Naive B cell (primary cell): ENCODE data around the gene MLF1. TPM values are rescaled to one million over a fixed set of nuclear protein-coding genes. Genes with fewer than 3 reads are reported as not detected.
"Not testable (repeated sequence)": the region's sequence is repeated elsewhere in the genome, so short reads cannot be mapped to it uniquely, and the experiment has no call there.

ENCODE experiments used
- ATAC-seq, 2 donors: fragments of 150-1000 bp; cut with Tn5 transposase; 2 replicates each; pipeline ENCODE4 v1.10.0; 2021; ENCODE audit warnings: low read depth in 2 of 2, mild to moderate bottlenecking in 2 of 2, moderate library complexity in 2 of 2
- DNase-seq: peaks from one replicate; pipeline ENCODE4 v3.0.0; 2022
- H3K27ac Mint-ChIP-seq, 6 donors: one replicate each; pipeline ENCODE4 v1.8.0; 2020 to 2022; ENCODE audit warnings: mild to moderate bottlenecking in 6 of 6, mixed read lengths in 6 of 6, moderate library complexity in 5 of 6, inconsistent platforms in 2 of 6
- H3K27me3 Mint-ChIP-seq, 3 donors: one replicate each; pipeline ENCODE4 v1.8.0; 2021 to 2022; ENCODE audit warnings: mixed read lengths in 3 of 3, mild to moderate bottlenecking in 1 of 3
- H3K36me3 Mint-ChIP-seq, 2 donors: one replicate each; pipeline ENCODE4 v1.8.0; 2020 to 2022; ENCODE audit warnings: mixed read lengths in 2 of 2, inconsistent platforms in 1 of 2, mild to moderate bottlenecking in 1 of 2
- H3K4me1 Mint-ChIP-seq, 3 donors: one replicate each; pipeline ENCODE4 v1.8.0; 2020 to 2022; ENCODE audit warnings: mixed read lengths in 3 of 3, inconsistent platforms in 1 of 3, mild to moderate bottlenecking in 1 of 3, moderate library complexity in 1 of 3
- H3K4me3 Mint-ChIP-seq, 8 donors: one replicate each; pipeline ENCODE4 v1.8.0; 2020 to 2022; ENCODE audit warnings: mild to moderate bottlenecking in 8 of 8, mixed read lengths in 8 of 8, moderate library complexity in 8 of 8, inconsistent platforms in 2 of 8
- H3K9me3 Mint-ChIP-seq, 7 donors: one replicate each; pipeline ENCODE4 v1.8.0; 2020 to 2022; ENCODE audit warnings: mixed read lengths in 7 of 7, mild to moderate bottlenecking in 5 of 7, inconsistent platforms in 2 of 7, moderate library complexity in 1 of 7
- polyA plus RNA-seq, 6 donors: library from polyadenylated mRNA; unstranded; fragments of 300-500 nt; fragmentation: Illumina TruSeq; gene quantifications; one replicate each; pipeline ENCODE4 v1.2.3, GENCODE V29; 2021; ENCODE audit warnings: low read depth in 6 of 6

The MLF1 gene, protein sequence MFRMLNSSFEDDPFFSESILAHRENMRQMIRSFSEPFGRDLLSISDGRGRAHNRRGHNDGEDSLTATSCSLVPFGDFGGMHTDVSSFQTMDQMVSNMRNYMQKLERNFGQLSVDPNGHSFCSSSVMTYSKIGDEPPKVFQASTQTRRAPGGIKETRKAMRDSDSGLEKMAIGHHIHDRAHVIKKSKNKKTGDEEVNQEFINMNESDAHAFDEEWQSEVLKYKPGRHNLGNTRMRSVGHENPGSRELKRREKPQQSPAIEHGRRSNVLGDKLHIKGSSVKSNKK
- polyA plus RNA-seq: 1 to 10 TPM in 1 of 6 donors, under 1 TPM in 3, not detected in 2; 0.35 to 1.4 (median 0.59) TPM

DNA sequence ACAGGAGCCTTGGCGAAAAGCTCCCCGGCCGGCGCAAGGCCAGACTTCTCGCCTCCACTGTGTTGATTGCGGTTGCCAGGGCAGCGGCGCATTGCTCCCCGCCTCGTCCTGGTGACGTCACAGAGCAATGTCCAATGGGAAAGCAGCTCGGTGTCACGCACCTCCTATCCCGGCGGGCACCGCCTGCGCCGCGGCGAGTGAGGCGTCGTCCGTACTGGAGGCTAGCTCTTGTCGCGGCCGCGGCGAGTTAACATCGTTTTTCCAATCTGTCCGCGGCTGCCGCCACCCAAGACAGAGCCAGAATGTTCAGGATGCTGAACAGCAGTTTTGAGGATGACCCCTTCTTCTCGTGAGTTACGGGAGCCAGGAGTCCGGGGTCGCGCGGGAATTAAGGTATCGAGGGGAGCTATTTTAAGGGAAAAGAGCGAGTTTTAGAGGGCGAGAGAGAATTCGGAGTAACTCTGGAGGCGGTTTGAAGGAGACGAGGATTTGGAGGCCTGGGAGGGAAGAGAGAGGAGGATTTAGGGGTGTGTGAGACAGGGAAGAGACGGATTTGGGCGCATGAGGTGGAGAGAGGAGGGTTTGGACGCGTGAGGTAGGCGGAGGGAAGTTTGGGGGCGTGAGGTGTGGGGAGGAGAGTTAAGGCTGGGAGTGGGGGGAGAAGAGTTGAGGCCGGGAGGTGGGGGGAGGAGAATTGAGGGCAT, at the start of gene MLF1:
Gene MLF1, plus strand, starts transcription at position 196 of the 704 bp plus-strand sequence. Its CDS starts 107 bp downstream, at position 303.
- Mint-ChIP-seq H3K27ac (peak within 1 kb of the TSS; percentile 71 to 95 (median 87)), H3K4me3 (peak within 1 kb of the TSS; percentile 74 to 94 (median 87)), H3K4me1 (peaks cover 6 to 13% (median 10%) of the 10 kb centered on the region in 3 donors), H3K27me3 (peaks cover 37 to 61% (median 41%) of the 10 kb centered on the region in 3 donors), H3K9me3 (peaks cover 0 to 9% (median 3%) of the 10 kb centered on the region in 7 donors), H3K36me3 (peaks cover 0 to 17% of the 10 kb centered on the region in 2 donors)
- ATAC-seq: peak; percentile 96 to 98
- DNase-seq: peak; percentile 72

DNA sequence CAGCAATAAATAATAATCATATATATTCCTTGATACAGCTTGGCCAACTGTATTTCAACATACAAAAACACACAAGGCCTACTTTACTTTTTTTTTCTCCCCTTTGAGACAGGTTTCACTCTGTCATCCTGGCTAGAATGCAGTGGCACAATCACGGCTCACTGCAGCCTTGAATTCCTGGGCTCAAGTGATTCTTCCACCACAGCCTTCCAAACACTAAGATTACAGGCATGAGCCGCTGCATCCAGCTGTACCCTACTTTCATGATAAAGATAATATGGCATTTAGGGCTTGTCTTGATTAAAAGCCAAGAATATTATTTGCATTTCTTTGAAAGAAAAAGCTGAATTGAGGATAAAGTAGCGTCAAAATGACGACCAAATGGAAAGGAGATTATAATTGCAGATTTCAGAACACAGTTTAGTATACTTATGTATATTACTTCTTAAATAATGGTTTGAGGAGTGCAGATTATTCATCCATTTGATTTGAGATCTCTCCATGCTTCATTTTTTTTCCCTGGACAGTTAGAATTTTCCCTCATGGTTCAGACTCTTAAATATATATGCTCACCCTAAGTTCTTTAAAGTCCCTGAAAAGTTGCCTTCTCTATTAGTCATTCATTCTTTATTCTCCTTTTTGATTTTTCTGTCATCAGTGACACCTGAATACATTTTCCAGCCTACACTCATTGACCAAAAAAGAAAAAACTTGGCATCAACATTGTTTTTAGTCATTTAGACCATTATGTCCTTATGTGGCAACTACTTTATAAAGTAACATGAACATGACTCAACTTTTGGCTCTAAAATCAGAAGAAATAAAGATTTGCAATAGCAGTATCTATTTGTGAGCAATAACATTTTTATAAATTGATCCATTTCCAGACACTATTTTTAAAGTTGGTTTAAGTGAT, 48.5 kb upstream of the MLF1 start:
- no peak overlapping the region for H3K27ac Mint-ChIP-seq
- ATAC-seq: no peak
- no peak overlapping the region for H3K4me3 Mint-ChIP-seq
- H3K4me1 Mint-ChIP-seq: no peaks in the 10 kb centered on the region
- peaks cover 8 to 10% of the 10 kb centered on the region in 2 donors for H3K36me3 Mint-ChIP-seq
- DNase-seq: no peak
- peaks cover 0 to 6% (median 0%) of the 10 kb centered on the region in 7 donors for H3K9me3 Mint-ChIP-seq
- no peaks in the 10 kb centered on the region for H3K27me3 Mint-ChIP-seq

DNA sequence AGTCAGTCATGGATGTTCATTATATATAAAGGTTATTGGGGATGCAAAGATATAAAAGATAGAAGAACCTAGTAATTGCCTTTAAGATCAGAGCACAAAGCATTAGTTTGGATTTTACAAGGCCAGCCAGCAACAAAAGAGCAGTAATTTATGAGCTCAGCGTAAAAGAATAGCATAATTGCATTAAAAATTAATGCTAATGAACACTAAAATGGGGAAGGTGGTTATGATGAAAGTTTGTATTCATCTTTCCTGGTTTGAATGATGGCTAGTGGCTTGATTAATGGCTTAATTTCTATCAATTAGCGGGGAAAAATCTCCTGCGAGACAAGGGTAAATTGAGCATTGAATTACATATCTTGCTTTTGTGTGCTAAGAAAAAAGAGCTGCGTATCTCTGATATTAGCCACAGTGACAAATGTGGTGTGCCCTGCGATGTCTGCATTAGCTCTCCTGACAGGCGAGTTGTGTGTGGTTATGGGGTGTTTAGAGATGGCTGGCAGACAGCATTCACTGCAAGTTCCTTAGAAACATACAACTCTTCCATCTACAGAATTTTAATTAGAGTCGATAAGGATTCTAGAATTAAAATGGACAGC, 42.8 kb upstream of the MLF1 start:
- ATAC-seq (no peak), DNase-seq (no peak)
- no peaks in the 10 kb centered on the region for H3K4me1 Mint-ChIP-seq
- no peak overlapping the region for H3K4me3 Mint-ChIP-seq
- H3K27ac Mint-ChIP-seq: no peak overlapping the region
- H3K27me3 Mint-ChIP-seq: no peaks in the 10 kb centered on the region
- H3K36me3 Mint-ChIP-seq: peaks cover 0 to 5% of the 10 kb centered on the region in 2 donors
- peaks cover 0 to 6% (median 0%) of the 10 kb centered on the region in 7 donors for H3K9me3 Mint-ChIP-seq

DNA sequence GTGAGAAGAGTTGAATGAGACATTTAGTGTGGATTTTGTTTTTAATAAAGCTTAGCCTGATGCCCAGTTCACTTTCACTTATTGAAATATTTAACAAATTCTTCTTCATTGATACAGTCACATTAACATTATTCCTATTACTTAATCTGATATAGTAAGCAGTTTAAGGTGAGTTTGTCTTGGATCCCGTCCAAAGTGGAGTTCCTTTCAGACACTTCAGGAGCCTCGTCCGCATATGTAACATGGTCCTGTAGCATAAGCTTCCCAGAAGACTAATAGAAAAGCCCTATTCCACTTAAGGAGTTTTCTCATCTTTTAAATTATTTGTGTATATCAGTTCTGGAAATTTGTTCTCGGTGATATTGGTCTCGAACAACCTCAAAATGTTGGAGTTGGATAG, 39.7 kb upstream of the MLF1 start:
- no peak for DNase-seq
- Mint-ChIP-seq H3K9me3 (no peaks in the 10 kb centered on the region), H3K4me1 (no peaks in the 10 kb centered on the region), H3K4me3 (no peak overlapping the region), H3K27me3 (no peaks in the 10 kb centered on the region), H3K27ac (no peak overlapping the region), H3K36me3 (no peaks in the 10 kb centered on the region)
- no peak for ATAC-seq

DNA sequence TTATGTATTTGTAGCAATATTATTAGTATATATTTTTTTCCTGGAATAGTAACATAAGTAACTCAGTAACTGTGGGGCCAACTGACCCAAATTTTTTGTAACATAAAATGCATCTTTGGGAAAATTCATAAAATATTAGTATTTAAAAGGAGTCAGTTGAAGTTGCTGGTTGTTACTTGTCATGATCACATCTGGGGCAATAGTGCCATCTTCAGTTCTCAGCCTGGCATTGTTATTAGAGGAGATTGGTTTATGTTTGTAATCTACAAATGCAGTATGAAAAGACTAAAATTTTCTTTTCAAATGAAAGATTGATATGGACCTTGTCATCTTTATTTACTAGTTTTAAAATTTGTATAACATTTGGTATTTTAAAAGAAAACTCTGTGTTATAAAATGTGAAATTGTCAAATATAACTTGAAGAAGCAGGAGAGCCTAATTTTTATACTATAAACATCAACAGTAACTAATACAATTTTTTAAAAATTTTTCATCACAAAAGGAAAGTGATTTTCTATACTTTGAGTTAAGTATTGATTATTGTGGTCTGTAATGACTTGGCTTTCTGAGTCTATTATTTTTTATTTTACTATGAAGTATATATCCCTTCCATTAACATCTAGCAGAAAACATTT, 38.8 kb upstream of the MLF1 start:
- H3K36me3 Mint-ChIP-seq: no peaks in the 10 kb centered on the region

DNA sequence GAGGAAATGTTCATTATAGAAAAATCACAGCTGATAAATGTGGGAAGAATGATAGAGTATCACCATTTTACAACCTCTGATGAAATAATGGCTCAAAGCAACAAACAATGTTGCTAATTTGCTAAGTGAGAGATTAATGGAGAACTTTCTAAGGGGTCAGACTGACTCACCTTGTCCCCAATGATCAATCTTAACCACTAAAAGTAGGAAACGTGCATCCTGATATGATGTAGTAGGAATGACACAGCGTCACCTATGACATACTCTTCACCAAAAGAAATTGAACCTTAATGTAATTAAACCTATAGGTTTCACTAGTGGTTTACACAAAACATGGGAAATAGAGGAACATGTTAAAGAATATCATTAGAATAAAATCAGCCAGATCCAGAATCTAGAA, 35.1 kb upstream of the MLF1 start:
- DNase-seq (no peak), ATAC-seq (no peak)
- Mint-ChIP-seq H3K27ac (no peak overlapping the region), H3K36me3 (no peaks in the 10 kb centered on the region), H3K9me3 (no peaks in the 10 kb centered on the region), H3K4me3 (no peak overlapping the region), H3K4me1 (no peaks in the 10 kb centered on the region), H3K27me3 (no peaks in the 10 kb centered on the region)

More for the DNA sequence above, 38.8 kb upstream of the MLF1 start:
- no peaks in the 10 kb centered on the region for H3K4me1 Mint-ChIP-seq
- DNase-seq: no peak
- H3K27ac Mint-ChIP-seq: no peak overlapping the region
- H3K4me3 Mint-ChIP-seq: no peak overlapping the region
- no peak for ATAC-seq
- H3K27me3 Mint-ChIP-seq: no peaks in the 10 kb centered on the region
- H3K9me3 Mint-ChIP-seq: no peaks in the 10 kb centered on the region

DNA sequence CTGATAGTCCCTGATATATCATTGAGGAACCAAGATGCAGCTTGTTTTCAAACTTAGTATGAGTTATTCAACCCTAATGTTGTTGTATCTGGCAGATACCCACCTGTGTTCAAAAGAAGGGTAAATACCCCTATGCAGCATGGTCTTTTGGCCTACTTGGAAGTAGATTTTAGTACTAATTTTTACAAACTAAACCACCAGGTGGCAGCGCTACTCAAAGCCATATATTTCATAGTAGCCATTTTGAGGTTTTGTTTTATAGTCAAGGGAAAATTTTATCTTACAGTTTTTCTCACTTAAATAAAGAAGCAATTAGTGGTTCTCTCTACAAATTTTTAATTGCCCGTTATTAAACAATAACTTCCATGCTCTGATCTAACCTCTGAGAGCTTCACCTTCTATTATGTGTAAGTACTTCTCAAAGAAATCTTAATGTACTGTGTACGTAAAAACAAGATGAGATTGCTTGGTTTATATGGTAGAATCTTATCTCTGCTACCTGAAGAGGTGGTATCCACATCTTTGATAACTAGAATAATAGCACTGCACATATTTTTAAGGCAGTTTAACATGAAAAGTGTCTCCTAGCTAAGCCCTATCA, 31.5 kb upstream of the MLF1 start:
- H3K9me3 Mint-ChIP-seq: no peaks in the 10 kb centered on the region
- no peak overlapping the region for H3K27ac Mint-ChIP-seq
- no peaks in the 10 kb centered on the region for H3K27me3 Mint-ChIP-seq
- H3K4me1 Mint-ChIP-seq: no peaks in the 10 kb centered on the region
- peaks cover 0 to 10% of the 10 kb centered on the region in 2 donors for H3K36me3 Mint-ChIP-seq
- ATAC-seq (peak in 1 of 2 donors; percentile 45), DNase-seq (peak; percentile 11)
- no peak overlapping the region for H3K4me3 Mint-ChIP-seq

DNA sequence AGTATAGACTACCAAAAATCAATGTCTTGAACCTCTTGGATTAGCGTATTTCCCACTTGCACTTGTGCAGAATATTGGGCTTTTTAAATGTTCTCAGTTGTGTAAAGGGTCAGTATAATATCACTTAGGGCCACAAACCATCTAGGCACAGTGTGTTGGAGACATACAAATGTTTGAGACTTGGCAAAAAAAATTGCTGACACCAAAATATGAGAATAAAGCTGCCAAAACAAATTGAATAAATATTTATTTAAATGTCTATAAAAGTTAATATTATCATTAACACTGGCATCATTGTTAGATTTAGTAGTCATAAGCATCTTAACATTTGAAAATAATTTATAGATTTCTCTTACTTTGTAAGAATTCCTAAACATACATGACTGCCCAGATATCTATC, 30.9 kb upstream of the MLF1 start:
- Mint-ChIP-seq H3K36me3 (peaks cover 0 to 10% of the 10 kb centered on the region in 2 donors), H3K27ac (no peak overlapping the region), H3K9me3 (no peaks in the 10 kb centered on the region), H3K4me1 (no peaks in the 10 kb centered on the region), H3K4me3 (no peak overlapping the region), H3K27me3 (no peaks in the 10 kb centered on the region)
- DNase-seq: no peak
- no peak for ATAC-seq

DNA sequence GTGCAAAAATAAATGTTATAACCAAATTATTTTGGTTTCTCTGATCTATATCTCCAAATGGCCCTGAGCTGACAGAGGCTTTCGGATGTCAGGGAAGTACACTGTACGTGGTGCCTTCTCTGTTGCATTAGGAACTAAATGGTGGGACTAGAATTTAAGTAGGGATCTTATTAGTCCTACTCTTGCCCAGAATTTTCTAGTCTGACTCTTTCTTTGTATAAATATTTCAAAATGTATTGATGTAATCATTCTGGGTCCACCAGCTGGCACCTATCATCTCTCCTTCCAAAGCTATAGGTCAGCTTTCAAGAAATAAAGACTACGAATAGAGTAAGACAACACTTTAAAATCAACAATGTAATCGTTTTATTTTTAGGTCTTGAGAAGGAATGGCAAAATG, 22.3 kb upstream of the MLF1 start:
- Mint-ChIP-seq H3K36me3 (peaks cover 6 to 15% of the 10 kb centered on the region in 2 donors), H3K4me1 (no peaks in the 10 kb centered on the region), H3K27ac (no peak overlapping the region), H3K27me3 (no peaks in the 10 kb centered on the region), H3K4me3 (no peak overlapping the region), H3K9me3 (peaks cover 0 to 9% (median 2%) of the 10 kb centered on the region in 7 donors)
- no peak for ATAC-seq
- DNase-seq: no peak

DNA sequence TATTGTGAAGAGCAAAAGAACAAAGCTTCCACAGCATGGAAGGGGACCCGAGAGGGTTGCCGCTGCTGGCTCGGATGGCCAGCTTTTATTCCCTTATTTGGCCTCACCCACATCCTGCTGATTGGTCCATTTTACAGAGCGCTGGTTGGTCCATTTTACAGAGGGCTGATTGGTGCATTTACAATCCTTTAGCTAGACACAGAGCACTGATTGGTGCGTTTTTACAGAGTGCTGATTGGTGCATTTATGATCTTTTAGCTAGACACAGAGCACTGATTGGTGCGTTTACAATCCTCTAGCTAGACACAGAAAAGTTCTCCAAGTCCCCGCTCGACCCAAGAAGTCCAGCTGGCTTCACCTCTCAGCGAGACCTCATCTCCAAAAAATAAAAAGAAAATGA, 21.1 kb upstream of the MLF1 start:
- not testable (repeated sequence) for H3K27ac Mint-ChIP-seq

DNA sequence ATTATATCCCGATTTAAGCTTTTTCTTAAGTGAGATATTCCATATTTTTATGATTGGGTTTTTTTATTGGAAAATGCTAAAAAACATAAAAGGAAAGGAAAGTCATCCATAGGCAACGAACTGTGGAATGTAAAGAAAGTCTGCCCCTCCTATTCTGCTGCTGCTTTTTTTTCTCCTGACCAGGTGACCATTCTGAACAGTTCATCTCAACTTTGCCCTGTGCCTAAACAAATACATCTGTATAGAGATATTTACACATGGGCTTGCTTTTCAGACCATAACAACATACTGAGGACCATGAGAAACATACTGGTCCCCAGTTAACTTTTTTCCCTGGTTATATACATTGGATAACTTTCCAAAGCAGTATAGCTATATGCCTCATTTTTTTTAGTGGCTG, 18.9 kb upstream of the MLF1 start:
- Mint-ChIP-seq H3K4me1 (no peaks in the 10 kb centered on the region), H3K36me3 (peaks cover 2 to 3% of the 10 kb centered on the region in 2 donors), H3K9me3 (peaks cover 0 to 9% (median 4%) of the 10 kb centered on the region in 7 donors), H3K27me3 (peaks cover 0 to 3% (median 0%) of the 10 kb centered on the region in 3 donors), H3K4me3 (no peak overlapping the region), H3K27ac (no peak overlapping the region)
- DNase-seq (no peak), ATAC-seq (no peak)

More for the DNA sequence above, 21.1 kb upstream of the MLF1 start:
- DNase-seq, H3K27me3 Mint-ChIP-seq, ATAC-seq, H3K9me3 Mint-ChIP-seq, H3K4me1 Mint-ChIP-seq, H3K4me3 Mint-ChIP-seq: not testable (repeated sequence)
- H3K36me3 Mint-ChIP-seq: peaks cover 6 to 11% of the 10 kb centered on the region in 2 donors

DNA sequence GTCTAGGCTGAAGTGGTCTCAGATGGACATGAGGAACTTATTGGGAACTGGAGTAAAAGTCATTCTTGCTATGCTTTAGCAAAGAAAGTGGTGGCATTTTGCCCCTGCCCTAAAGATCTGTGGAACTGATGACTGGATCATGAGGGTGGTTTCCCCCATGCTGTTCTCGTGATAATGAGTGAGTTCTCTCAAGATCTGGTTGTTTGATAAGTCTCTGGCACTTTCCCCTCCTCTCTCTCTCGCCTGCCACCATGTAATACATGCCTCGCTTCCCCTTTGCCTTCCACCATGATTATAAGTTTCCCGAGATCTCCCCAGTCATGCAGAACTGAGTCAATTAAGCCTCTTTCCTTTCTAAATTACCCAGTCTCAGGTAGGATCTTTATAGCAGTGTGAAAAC, 11.5 kb upstream of the MLF1 start:
- Mint-ChIP-seq H3K27me3 (peaks cover 5 to 20% (median 12%) of the 10 kb centered on the region in 3 donors), H3K4me1 (no peaks in the 10 kb centered on the region), H3K36me3 (no peaks in the 10 kb centered on the region), H3K4me3 (peak overlapping the region in 1 of 8 donors; percentile 1), H3K27ac (no peak overlapping the region), H3K9me3 (peaks cover 0 to 3% (median 0%) of the 10 kb centered on the region in 7 donors)
- DNase-seq (no peak), ATAC-seq (no peak)
